NCI-H1105 (cell line): ENCODE data around the gene SPIN1.

Experiments used
- DNase-seq: peaks from one replicate; lab custom pipeline; 2025; lab: John Stamatoyannopoulos, UW

SPIN1 gene

DNA sequence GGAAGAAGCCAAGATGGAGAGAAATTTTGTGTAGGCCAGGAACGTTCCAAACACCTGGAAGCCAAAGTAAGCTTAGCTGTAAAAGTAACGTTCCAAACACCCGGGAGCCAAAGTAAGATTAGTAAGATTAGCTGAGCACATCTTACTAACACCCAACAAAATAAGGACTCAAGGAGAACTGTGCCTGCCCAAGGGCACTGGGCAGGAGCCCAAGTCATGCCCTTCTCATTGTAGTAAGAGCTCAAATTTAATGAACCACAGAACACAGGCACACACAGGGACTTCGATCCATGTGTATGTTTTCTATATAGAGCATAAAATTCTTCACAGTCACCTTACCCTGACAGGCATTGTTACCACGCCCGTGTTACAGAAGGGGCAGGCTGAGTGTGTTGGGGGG is 110.6 kb downstream of the SPIN1 start:
- DNase-seq, result no peak

DNA sequence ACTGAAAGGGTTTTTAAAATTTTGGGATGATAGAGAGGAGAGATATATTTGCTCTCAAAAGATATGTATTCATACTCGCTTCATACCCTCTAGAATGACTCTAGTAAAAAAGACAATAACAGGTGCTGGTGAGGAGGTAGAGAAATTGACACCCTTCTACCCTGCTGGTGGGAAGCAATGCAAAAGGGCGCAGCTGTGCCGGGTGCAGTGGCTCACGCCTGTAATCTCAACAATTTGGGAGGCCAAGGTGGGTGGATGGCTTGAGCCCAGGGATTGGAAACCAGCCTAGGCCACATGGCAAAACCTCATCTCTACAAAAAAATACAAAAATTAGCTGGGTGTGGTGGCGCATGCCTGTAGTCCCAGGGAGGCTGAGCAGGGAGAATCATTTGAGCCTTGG is 112.8 kb downstream of the SPIN1 start:
- no peak for DNase-seq

- no peak for DNase-seq
These were observed 114.3 kb downstream of the SPIN1 start for GRCh38 chr9:88502552-88503034.

- DNase-seq, result no peak
These were observed 115.0 kb downstream of the SPIN1 start for GRCh38 chr9:88503081-88503844.

DNA sequence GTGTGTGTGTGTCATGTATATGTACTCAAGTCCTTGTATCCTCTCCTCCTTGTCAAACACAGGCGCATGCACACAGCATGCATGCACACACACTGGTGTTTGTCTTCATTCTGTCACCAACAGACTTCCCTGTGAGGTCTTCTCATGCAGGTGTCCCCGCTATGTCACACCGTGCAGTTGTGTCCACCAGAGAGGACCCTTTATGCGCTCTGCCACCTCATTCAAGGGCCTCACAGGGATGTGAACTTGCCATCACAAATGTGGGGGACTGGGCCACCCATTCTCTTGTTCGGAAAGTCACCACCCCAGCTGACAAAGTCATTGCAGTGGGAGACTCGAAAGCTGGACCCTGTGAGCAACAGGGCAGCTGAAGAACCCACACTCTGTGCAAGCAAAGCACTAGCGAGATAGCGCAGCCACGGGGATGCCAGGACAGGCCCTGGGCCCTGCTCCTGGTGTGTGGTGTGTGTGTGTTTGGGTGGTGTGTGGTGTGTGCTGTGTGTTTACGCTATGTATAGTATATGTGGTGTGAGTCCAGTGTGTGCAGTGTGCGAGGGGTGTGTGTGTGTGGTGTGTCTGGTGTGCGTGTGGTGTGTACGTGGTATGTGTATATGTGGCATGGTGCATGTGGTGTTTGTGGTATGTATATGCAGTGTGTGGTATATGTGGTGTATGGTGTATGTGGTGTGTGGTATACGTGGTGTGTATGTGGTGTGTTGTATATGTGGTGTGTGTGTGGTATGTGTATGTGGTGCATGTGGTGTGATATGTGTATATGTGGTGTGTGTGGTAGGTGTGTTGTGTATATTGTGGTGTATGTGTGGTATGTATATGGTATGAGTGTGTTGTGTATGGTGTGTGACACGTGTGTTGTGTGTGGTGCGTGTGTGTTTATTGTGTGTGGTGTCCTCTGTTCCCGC is 115.9 kb downstream of the SPIN1 start:
- DNase-seq, result no peak

DNA sequence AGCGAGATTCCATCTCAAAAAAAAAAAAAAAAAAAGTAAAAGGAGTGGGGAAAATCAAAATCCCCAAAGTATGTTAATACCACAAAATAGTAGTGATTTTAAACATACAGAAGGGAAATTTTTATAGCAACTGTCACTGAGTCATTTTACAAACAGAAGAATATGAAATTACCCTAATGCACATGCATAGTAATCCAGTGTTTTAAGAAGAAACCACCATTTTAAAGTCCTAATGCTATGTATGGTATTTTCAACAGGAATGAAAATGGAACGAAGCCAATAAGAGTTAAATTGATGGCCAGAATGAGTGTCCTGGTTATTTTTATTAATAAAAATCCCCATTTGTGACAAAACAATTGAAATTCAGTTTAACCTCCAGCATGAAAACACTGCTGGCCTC is 120.1 kb downstream of the SPIN1 start:
- no peak for DNase-seq

GRCh38 chr9:88511906-88512305 is 123.7 kb downstream of the SPIN1 start:
- DNase-seq, result no peak

DNA sequence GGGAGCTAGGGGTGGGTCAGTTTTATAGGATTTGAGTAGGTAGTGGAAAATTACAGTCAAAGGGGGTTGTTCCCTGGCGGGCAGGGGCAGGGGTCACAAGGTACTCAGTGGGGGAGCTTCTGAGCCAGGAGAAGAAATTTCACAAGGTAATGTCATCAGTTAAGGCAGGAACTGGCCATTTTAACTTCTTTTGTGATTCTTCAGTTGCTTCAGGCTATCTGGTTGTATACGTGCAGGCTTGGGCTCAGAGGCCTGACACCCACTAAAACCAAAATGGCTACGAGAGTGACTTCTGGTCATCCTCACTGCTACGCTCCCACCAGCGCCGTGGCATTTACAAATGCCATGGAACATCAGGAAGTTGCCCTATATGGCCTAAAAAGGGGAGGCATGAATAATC is 126.0 kb downstream of the SPIN1 start:
- no peak for DNase-seq

DNA sequence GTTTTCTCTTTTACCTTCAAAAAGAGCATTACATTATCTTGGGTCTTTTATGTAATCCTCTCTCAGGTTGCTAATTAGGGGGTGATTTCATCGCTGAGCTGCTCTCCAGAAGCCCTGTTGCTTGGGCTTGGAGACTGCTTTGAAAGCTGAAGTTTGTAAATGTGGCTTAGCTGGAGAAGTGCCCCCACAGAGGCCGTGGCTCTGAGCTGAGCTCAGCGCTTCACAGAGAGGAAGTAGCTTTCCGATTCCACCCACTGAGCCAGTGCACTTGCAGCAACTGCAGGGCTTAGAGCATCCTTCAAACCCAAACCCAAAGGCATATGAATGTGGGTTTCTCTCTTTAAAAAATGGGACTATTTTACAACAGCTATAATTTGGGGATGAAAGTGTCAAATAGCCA is 133.1 kb downstream of the SPIN1 start:
- no peak for DNase-seq

DNA sequence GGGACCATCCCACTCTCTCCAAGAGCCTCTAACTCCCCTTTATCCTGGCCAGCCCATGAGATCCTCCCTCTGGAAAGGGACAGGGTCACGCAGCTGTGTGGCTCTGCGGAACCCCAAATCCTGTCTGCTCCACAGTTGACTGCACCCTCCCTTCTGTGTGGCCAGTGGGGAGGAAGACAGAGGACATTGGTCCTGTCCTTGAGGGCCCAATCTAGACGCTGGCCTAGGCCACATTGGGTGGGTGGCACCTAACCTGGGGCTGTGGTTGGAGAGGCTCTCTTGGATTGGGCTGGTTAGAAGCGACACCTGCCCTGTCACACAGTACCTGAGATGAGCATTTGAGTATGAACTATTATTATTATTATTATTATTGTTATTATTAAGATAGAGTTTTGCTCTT is 134.1 kb downstream of the SPIN1 start:
- DNase-seq, result no peak

- DNase-seq, result no peak
These were observed 134.8 kb downstream of the SPIN1 start for GRCh38 chr9:88523056-88523455.

- DNase-seq, result no peak
These were observed 136.7 kb downstream of the SPIN1 start for GRCh38 chr9:88524911-88525310.

GRCh38 chr9:88527618-88528017 is 139.4 kb downstream of the SPIN1 start:
- no peak for DNase-seq
